GM23338 (cell line): ENCODE results near the gene ANTXR2. TPM values are rescaled to one million over a fixed set of nuclear protein-coding genes. Genes with fewer than 3 reads are reported as not detected.

Experiments used
- ATAC-seq: fragments of 200-7000 bp; cut with Tn5 transposase; 3 replicates; pipeline ENCODE4 v1.9.1; 2020
- DNase-seq: peaks from one replicate; pipeline ENCODE4 v3.0.0-alpha.2; 2015; ENCODE audit warnings: low spot score
- H2AFZ ChIP-seq: fragments of 200-600 bp; sonication (generic); 2 replicates; pipeline ENCODE4 v1.8.0; 2016; ENCODE audit warnings: antibody characterized with exemption, mild to moderate bottlenecking, moderate library complexity
- H3F3A ChIP-seq: fragments of 200-600 bp; sonication (generic); replicated peaks from 2 replicates; pipeline ENCODE4 v1.8.0; 2017; ENCODE audit warnings: antibody characterized with exemption, mixed run types, low read depth
- H3K27ac ChIP-seq: fragments of 200-600 bp; sonication (generic); 2 replicates; pipeline ENCODE4 v1.6.1; 2016; ENCODE audit warnings: low read depth
- H3K27me3 ChIP-seq: fragments of 200-600 bp; sonication (generic); 2 replicates; pipeline ENCODE4 v1.8.0; 2016; ENCODE audit warnings: mild to moderate bottlenecking, mixed run types, moderate library complexity; ENCODE audit not compliant: insufficient read depth
- H3K36me3 ChIP-seq: fragments of 200-600 bp; sonication (generic); 2 replicates; pipeline ENCODE4 v1.8.0; 2016; ENCODE audit warnings: mild to moderate bottlenecking; ENCODE audit not compliant: insufficient read depth
- H3K4me1 ChIP-seq: fragments of 200-600 bp; sonication (generic); 2 replicates; pipeline ENCODE4 v1.8.0; 2016; ENCODE audit warnings: mild to moderate bottlenecking, moderate library complexity; ENCODE audit not compliant: insufficient read depth
- H3K4me2 ChIP-seq: fragments of 200-600 bp; sonication (generic); 2 replicates; pipeline ENCODE4 v1.7.1; 2017; ENCODE audit warnings: mixed run types
- H3K4me3 ChIP-seq: fragments of 200-600 bp; sonication (generic); 2 replicates; pipeline ENCODE4 v1.6.1; 2016; ENCODE audit warnings: mixed run types
- H3K79me2 ChIP-seq: fragments of 200-600 bp; sonication (generic); replicated peaks from 2 replicates; pipeline ENCODE4 v1.8.0; 2017; ENCODE audit warnings: mild to moderate bottlenecking; ENCODE audit not compliant: insufficient read depth
- H3K9me2 ChIP-seq: fragments of 200-600 bp; sonication (generic); 2 replicates; pipeline ENCODE4 v1.8.0; 2017; ENCODE audit not compliant: insufficient read depth
- H4K20me1 ChIP-seq: fragments of 200-600 bp; sonication (generic); replicated peaks from 2 replicates; pipeline ENCODE4 v1.8.0; 2017; ENCODE audit warnings: mild to moderate bottlenecking; ENCODE audit not compliant: insufficient read depth
- H3K27ac Mint-ChIP-seq: 2 replicates; pipeline ENCODE4 v1.8.0; 2020; ENCODE audit warnings: inconsistent platforms, mild to moderate bottlenecking, moderate library complexity, mixed read lengths
- H3K27me3 Mint-ChIP-seq: 3 replicates; pipeline ENCODE4 v1.8.0; 2022; ENCODE audit warnings: low read depth, mild to moderate bottlenecking, moderate library complexity, mixed read lengths, inconsistent platforms; ENCODE audit not compliant: insufficient read depth, poor library complexity
- H3K36me3 Mint-ChIP-seq: 3 replicates; pipeline ENCODE4 v1.8.0; 2021; ENCODE audit warnings: low read depth, mild to moderate bottlenecking, inconsistent platforms, moderate library complexity, mixed read lengths
- H3K4me1 Mint-ChIP-seq: 3 replicates; pipeline ENCODE4 v1.8.0; 2020; ENCODE audit warnings: mild to moderate bottlenecking, inconsistent platforms, mixed read lengths
- H3K4me3 Mint-ChIP-seq: 3 replicates; pipeline ENCODE4 v1.8.0; 2021; ENCODE audit warnings: moderate library complexity, mild to moderate bottlenecking, inconsistent platforms, mixed read lengths
- H3K9me3 Mint-ChIP-seq: 3 replicates; pipeline ENCODE4 v1.8.0; 2020; ENCODE audit warnings: moderate library complexity, mild to moderate bottlenecking, inconsistent platforms, mixed read lengths
- ETS1 ChIP-seq: IDR thresholded peaks from 2 replicates; pipeline ENCODE4 v1.6.1; 2016; ENCODE audit warnings: antibody characterized with exemption
- EZH2 ChIP-seq: fragments of 200-600 bp; sonication (generic); IDR thresholded peaks from one replicate; pipeline ENCODE4 v1.8.0; 2017; ENCODE audit warnings: antibody characterized with exemption, mild to moderate bottlenecking, low read depth; ENCODE audit not compliant: unreplicated experiment
- EZH2phosphoT487 ChIP-seq: fragments of 200-600 bp; sonication (generic); IDR thresholded peaks from one replicate; pipeline ENCODE4 v1.8.1; 2018; ENCODE audit warnings: antibody characterized with exemption; ENCODE audit not compliant: unreplicated experiment
- JUNB ChIP-seq: IDR thresholded peaks from one replicate; pipeline ENCODE4 v1.6.1; 2016; ENCODE audit warnings: antibody characterized with exemption; ENCODE audit not compliant: unreplicated experiment
- REST ChIP-seq: IDR thresholded peaks from one replicate; pipeline ENCODE4 v1.6.1; 2018; ENCODE audit warnings: antibody characterized with exemption; ENCODE audit not compliant: unreplicated experiment
- STAT1 ChIP-seq: IDR thresholded peaks from one replicate; pipeline ENCODE4 v1.6.1; 2016; ENCODE audit warnings: antibody characterized with exemption; ENCODE audit not compliant: unreplicated experiment
- ZNF114 ChIP-seq: fragments of 250-450 bp; sonication (Bioruptor Pico); IDR thresholded peaks from 2 replicates; pipeline ENCODE4 v1.5.0; 2020; ENCODE audit warnings: mild to moderate bottlenecking, moderate library complexity
- ZNF331 ChIP-seq: fragments of 250-450 bp; sonication (Bioruptor Pico); IDR thresholded peaks from 2 replicates; pipeline ENCODE4 v1.5.0; 2020; ENCODE audit warnings: low read depth, mild to moderate bottlenecking, moderate library complexity
- ZNF462 ChIP-seq: fragments of 250-450 bp; sonication (Bioruptor Pico); IDR thresholded peaks from 2 replicates; pipeline ENCODE4 v1.5.0; 2020; ENCODE audit warnings: mild to moderate bottlenecking, moderate library complexity
- polyA plus RNA-seq: library from polyadenylated mRNA; unstranded; fragments of >200 nt; fragmentation: Nextera tagmentation; extraction: Ambion mirVana; gene quantifications from 2 replicates; pipeline ENCODE4 v1.2.1, GENCODE V29; 2016
- total RNA-seq: library from RNA; depleted of rRNA; stranded (reverse); fragments of >200 nt; shearing (Covaris generic); gene quantifications from 2 replicates; pipeline ENCODE4 v1.2.3, GENCODE V29; 2014

Gene ANTXR2
- total and polyA plus RNA-seq, 2 experiments from 2014 or later, result 2.0 to 5.3 TPM

GRCh38 chr4:79886021-79886420, 187.0 kb downstream of the ANTXR2 start (continued):
- TF ChIP-seq JUNB (no peak), ETS1 (no peak), ZNF331 (no peak)

- Mint-ChIP-seq H3K4me1 (no peaks in the 10 kb centered on the region), H3K4me3 (no peak overlapping the region), H3K27ac (no peak overlapping the region), H3K9me3 (no peaks in the 10 kb centered on the region), H3K36me3 (peaks cover 2% of the 10 kb centered on the region; the same call in 1 of the 3 replicates), H3K27me3 (peaks cover 1% of the 10 kb centered on the region)
- H3K36me3 ChIP-seq, result no peaks in the 10 kb centered on the region
- no peaks in the 10 kb centered on the region for H4K20me1 ChIP-seq
- no peaks in the 10 kb centered on the region for H3K79me2 ChIP-seq
- DNase-seq (no peak), ATAC-seq (no peak)
- H3K27me3 ChIP-seq, result no peaks in the 10 kb centered on the region
- H3K4me1 ChIP-seq, result no peaks in the 10 kb centered on the region
- H3K4me3 ChIP-seq, result no peak overlapping the region
- no peak overlapping the region for H3K4me2 ChIP-seq
- H3K9me2 ChIP-seq, result no peaks in the 10 kb centered on the region
- no peak overlapping the region for H2AFZ ChIP-seq
- no peak overlapping the region for H3K27ac ChIP-seq
- TF ChIP-seq STAT1, result no peak
- no peak for TF ChIP-seq REST
- no peak for TF ChIP-seq ZNF114
- no peak for TF ChIP-seq JUNB
- TF ChIP-seq ETS1, result no peak
- no peak for TF ChIP-seq ZNF331
- no peak for TF ChIP-seq EZH2
- no peaks in the 10 kb centered on the region for H3F3A ChIP-seq
These were observed 189.7 kb downstream of the ANTXR2 start for GRCh38 chr4:79883290-79883689.

GRCh38 chr4:79882806-79883205, 190.2 kb downstream of the ANTXR2 start:
- H4K20me1 ChIP-seq, result no peaks in the 10 kb centered on the region
- H3K27ac Mint-ChIP-seq, result no peak overlapping the region
- ATAC-seq, result no peak
- no peaks in the 10 kb centered on the region for H3K9me3 Mint-ChIP-seq
- H3K36me3 Mint-ChIP-seq, result peaks cover 4% of the 10 kb centered on the region; the same call in 1 of the 3 replicates
- H3K4me3 ChIP-seq, result no peak overlapping the region
- H3K4me2 ChIP-seq, result no peak overlapping the region
- H3K27ac ChIP-seq, result no peak overlapping the region
- no peak overlapping the region for H3K4me3 Mint-ChIP-seq
- H3K36me3 ChIP-seq, result no peaks in the 10 kb centered on the region
- peaks cover 3% of the 10 kb centered on the region for H3K27me3 Mint-ChIP-seq
- no peaks in the 10 kb centered on the region for H3K79me2 ChIP-seq
- no peaks in the 10 kb centered on the region for H3K27me3 ChIP-seq
- H3K9me2 ChIP-seq, result no peaks in the 10 kb centered on the region
- no peaks in the 10 kb centered on the region for H3K4me1 Mint-ChIP-seq
- DNase-seq, result no peak
- H2AFZ ChIP-seq, result no peak overlapping the region
- no peaks in the 10 kb centered on the region for H3K4me1 ChIP-seq
- H3F3A ChIP-seq, result no peaks in the 10 kb centered on the region
- no peak for TF ChIP-seq STAT1
- no peak for TF ChIP-seq ZNF462
- no peak for TF ChIP-seq EZH2phosphoT487
